Measurements from ENCODE around the gene TAF11. TPM values are rescaled to one million over a fixed set of nuclear protein-coding genes. Genes with fewer than 3 reads are reported as not detected.
"Not testable (repeated sequence)": the region's sequence is repeated elsewhere in the genome, so short reads cannot be mapped to it uniquely, and the experiment has no call there.

Gene TAF11
- total RNA-seq, 1 experiment from 2014 or later = 32.9 TPM

DNA sequence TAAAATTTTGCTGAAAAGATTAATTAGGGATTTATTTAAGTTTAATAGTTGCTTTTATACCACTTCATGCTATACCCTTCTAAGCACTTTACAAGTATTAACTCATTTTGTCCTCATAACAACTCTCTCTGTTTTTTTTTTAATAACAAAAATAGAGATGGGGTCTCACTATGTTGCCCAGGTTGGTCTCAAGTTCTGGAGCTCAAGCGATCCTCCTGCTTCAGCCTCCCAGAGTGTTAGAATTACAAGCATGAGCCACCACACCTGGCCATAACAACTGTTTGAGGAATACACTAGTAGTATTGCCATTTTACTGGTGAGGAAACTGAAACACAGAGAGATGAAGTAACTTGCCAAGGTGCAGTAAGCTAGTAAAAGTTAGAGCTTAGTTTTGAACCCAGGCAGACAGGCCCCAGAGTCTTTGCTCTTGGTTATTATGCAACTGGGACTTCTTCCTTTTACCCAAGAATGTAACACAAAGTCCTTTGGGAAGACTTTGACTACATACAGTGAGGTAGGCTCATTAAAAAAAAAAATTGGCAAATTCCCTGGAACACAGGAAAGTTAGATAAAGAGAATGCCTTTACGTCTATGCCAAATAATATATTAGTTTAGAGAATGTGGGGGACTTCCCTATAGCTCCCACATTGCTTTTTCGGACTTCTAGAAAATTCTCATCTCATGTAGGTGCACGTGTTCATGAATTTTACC is 12.6 kb upstream of the TAF11 start:
- POLR2A ChIA-PET (ENCODE audit: low non-redundant PET) = interaction anchor here (0.7 kb wide), 1 partner anchor 11 kb away, joined by 9 read pairs; the partner anchor contains the start of gene ANKS1A
- intact Hi-C loops (cut with micrococcal nuclease; ENCODE audit: unreplicated experiment) = no loop called here

GRCh38 chr6:34899748-34900147 is 11.9 kb upstream of the TAF11 start:
- POLR2A ChIA-PET (ENCODE audit: low non-redundant PET); H3K36me3 ChIP-seq (ENCODE audit: insufficient read depth, low read length, poor library complexity, severe bottlenecking); H3K27ac ChIP-seq (ENCODE audit: low read depth, low read length, poor library complexity, severe bottlenecking); intact Hi-C loops (cut with micrococcal nuclease; ENCODE audit: unreplicated experiment); H3K4me1 ChIP-seq (ENCODE audit: insufficient read depth, low read length, poor library complexity, severe bottlenecking); DNase-seq (ENCODE audit: low spot score); H3K27me3 ChIP-seq (replicated peaks; ENCODE audit: insufficient read depth, low read depth, low read length, poor library complexity); H3K9me3 ChIP-seq (ENCODE audit: low read depth, low read length, poor library complexity, severe bottlenecking); CTCF ChIA-PET; H3K4me3 ChIP-seq (ENCODE audit: low read depth, low read length, poor library complexity, severe bottlenecking); BruUV-seq (replicated peaks): not testable (repeated sequence)

More for the DNA sequence above, 12.6 kb upstream of the TAF11 start:
- no peak for DNase-seq (ENCODE audit: low spot score)
- no peaks in the 10 kb centered on the region for H3K36me3 ChIP-seq (ENCODE audit: insufficient read depth, low read length, poor library complexity, severe bottlenecking)
- CTCF ChIA-PET = no interaction called here
- no peak for TF ChIP-seq EZH2 (IDR thresholded peaks at IDR 0.05; ENCODE audit: borderline replicate concordance, low read depth, low read length, poor library complexity, severe bottlenecking)
- no peak for TF ChIP-seq CTCF (conservative IDR thresholded peaks at IDR 0.05; ENCODE audit: low read depth, low read length)
- H3K4me1 ChIP-seq (ENCODE audit: insufficient read depth, low read length, poor library complexity, severe bottlenecking) = no peaks in the 10 kb centered on the region
- no peaks in the 10 kb centered on the region for H3K27me3 ChIP-seq (replicated peaks; ENCODE audit: insufficient read depth, low read depth, low read length, poor library complexity)
- BruUV-seq (replicated peaks) = no TSS peak
- H3K4me3 ChIP-seq (ENCODE audit: low read depth, low read length, poor library complexity, severe bottlenecking) = no peak overlapping the region
- no peaks in the 10 kb centered on the region for H3K9me3 ChIP-seq (ENCODE audit: low read depth, low read length, poor library complexity, severe bottlenecking)
- no peak overlapping the region for H3K27ac ChIP-seq (ENCODE audit: low read depth, low read length, poor library complexity, severe bottlenecking)

GRCh38 chr6:34897716-34898115 is 9.9 kb upstream of the TAF11 start:
- BruUV-seq (replicated peaks) = no TSS peak
- ChIA-PET POLR2A (ENCODE audit: low non-redundant PET) (no interaction called here), CTCF (no interaction called here)
- no peaks in the 10 kb centered on the region for H3K36me3 ChIP-seq (ENCODE audit: insufficient read depth, low read length, poor library complexity, severe bottlenecking)
- H3K27me3 ChIP-seq (replicated peaks; ENCODE audit: insufficient read depth, low read depth, low read length, poor library complexity) = no peaks in the 10 kb centered on the region
- H3K27ac ChIP-seq (ENCODE audit: low read depth, low read length, poor library complexity, severe bottlenecking) = no peak overlapping the region
- TF ChIP-seq CTCF (conservative IDR thresholded peaks at IDR 0.05; ENCODE audit: low read depth, low read length) = no peak
- TF ChIP-seq EZH2 (IDR thresholded peaks at IDR 0.05; ENCODE audit: borderline replicate concordance, low read depth, low read length, poor library complexity, severe bottlenecking) = no peak
- no peaks in the 10 kb centered on the region for H3K4me1 ChIP-seq (ENCODE audit: insufficient read depth, low read length, poor library complexity, severe bottlenecking)
- no peak overlapping the region for H3K4me3 ChIP-seq (ENCODE audit: low read depth, low read length, poor library complexity, severe bottlenecking)
- H3K9me3 ChIP-seq (ENCODE audit: low read depth, low read length, poor library complexity, severe bottlenecking) = no peaks in the 10 kb centered on the region
- DNase-seq (ENCODE audit: low spot score) = no peak
- intact Hi-C loops (cut with micrococcal nuclease; ENCODE audit: unreplicated experiment) = no loop called here

DNA sequence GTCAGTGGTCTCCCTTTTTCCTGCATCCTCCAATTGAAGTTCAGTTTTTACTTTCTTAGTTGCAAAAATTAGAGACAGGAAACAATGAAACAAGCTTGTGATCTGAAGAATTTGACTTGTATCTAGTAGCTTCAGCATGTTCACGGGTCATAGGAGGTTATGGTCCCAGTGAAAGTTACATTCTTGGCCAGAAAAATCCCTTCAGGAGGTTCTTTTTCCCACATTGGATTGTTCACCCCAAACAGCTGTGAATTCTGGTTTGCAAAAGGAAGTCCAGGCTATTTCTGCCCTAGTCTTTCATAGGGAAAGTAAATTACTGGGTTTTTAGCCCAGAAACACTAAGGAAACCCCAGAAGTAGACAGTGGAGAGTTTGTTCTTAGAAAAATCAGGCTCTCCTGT is 9.3 kb upstream of the TAF11 start:
- TF ChIP-seq EZH2 (IDR thresholded peaks at IDR 0.05; ENCODE audit: borderline replicate concordance, low read depth, low read length, poor library complexity, severe bottlenecking) (no peak), CTCF (conservative IDR thresholded peaks at IDR 0.05; ENCODE audit: low read depth, low read length) (no peak)
- intact Hi-C loops (cut with micrococcal nuclease; ENCODE audit: unreplicated experiment) = no loop called here
- no peak overlapping the region for H3K4me3 ChIP-seq (ENCODE audit: low read depth, low read length, poor library complexity, severe bottlenecking)
- DNase-seq (ENCODE audit: low spot score) = no peak
- CTCF ChIA-PET = no interaction called here
- no peaks in the 10 kb centered on the region for H3K9me3 ChIP-seq (ENCODE audit: low read depth, low read length, poor library complexity, severe bottlenecking)
- no peaks in the 10 kb centered on the region for H3K4me1 ChIP-seq (ENCODE audit: insufficient read depth, low read length, poor library complexity, severe bottlenecking)
- no peaks in the 10 kb centered on the region for H3K36me3 ChIP-seq (ENCODE audit: insufficient read depth, low read length, poor library complexity, severe bottlenecking)
- no peaks in the 10 kb centered on the region for H3K27me3 ChIP-seq (replicated peaks; ENCODE audit: insufficient read depth, low read depth, low read length, poor library complexity)
- POLR2A ChIA-PET (ENCODE audit: low non-redundant PET) = no interaction called here
- BruUV-seq (replicated peaks) = no TSS peak
- H3K27ac ChIP-seq (ENCODE audit: low read depth, low read length, poor library complexity, severe bottlenecking) = no peak overlapping the region

Data from A673 (cell line).